NB4 (cell line): ENCODE data around the gene FTCD.

Experiments
- POLR2A ChIP-seq: IDR thresholded peaks from 2 replicates; pipeline ENCODE4 v1.6.1; 2011; ENCODE audit warnings: mild to moderate bottlenecking; ENCODE audit not compliant: insufficient read length; ENCODE audit errors: extremely low read depth
- TF ChIP-seq, protein P1 (sequence below): IDR thresholded peaks from 2 replicates; pipeline ENCODE4 v1.6.1; 2011; ENCODE audit warnings: low read depth, low read length

DNA sequence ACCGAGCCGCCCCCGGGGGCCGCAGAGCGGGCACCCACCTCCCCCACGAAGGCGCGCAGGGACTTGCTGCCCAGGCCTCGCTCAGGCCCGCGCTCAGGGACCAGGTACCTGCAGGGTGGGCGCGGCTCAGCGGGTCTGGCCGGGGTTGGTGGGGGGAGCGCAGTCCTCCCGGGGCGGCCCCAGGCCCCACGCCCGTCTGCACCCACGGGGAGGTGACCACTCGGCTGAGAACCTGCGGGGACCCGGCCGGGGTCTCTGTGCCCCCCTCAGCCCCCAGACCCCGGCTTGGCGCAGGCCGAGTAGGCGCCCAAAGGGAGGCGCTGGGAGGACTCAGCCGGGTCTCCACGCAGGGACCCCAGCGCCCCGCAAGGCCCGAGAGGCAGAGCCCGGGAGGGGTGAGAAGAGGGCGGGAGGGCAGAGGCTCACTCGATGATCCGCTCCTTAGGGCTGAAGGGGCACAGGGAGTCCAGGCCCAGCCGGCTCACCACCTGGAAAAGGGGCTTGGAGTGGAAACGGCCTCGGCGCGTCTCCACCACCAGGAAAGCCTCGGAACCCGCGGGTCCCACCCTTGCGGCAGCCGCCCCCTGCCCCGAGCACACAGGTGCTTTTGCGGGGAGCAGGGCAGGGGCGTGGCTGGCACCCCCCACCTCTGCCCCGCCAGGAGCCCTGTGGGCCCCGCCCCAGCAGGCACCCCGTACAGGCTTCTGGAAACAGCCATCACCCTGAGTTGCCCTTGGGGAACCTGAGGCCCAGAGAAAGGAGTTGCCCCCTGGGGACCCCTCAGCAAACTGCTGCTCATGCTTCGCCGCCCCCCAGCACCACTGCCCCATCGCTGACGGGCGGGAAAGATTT lies 9.3 kb downstream of the FTCD start:
- TF ChIP-seq, protein P1, sequence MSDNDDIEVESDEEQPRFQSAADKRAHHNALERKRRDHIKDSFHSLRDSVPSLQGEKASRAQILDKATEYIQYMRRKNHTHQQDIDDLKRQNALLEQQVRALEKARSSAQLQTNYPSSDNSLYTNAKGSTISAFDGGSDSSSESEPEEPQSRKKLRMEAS: no peak
- TF ChIP-seq POLR2A: no peak
